Stimulated activated CD8-positive, alpha-beta memory T cell treated with anti-CD3 and anti-CD28 coated beads, Interleukin-12 subunit alpha, Interleukin-12 subunit beta, amount 100 ng/mL, for 24 hours (primary cell): ENCODE data around the gene MYO3A.
"Not testable (repeated sequence)": the region's sequence is repeated elsewhere in the genome, so short reads cannot be mapped to it uniquely, and the experiment has no call there.

Source experiments
- DNase-seq: peaks from one replicate; pipeline ENCODE4 v3.0.0-alpha.2; 2020; ENCODE audit errors: extremely low read depth

The MYO3A gene

GRCh38 chr10:25982107-25982506 is 48.1 kb downstream of the MYO3A start:
- no peak for DNase-seq

- no peak for DNase-seq
These were observed 54.6 kb downstream of the MYO3A start for GRCh38 chr10:25988583-25988982.

GRCh38 chr10:25989951-25990350 is 55.9 kb downstream of the MYO3A start:
- no peak for DNase-seq

- no peak for DNase-seq
These were observed 65.4 kb downstream of the MYO3A start for GRCh38 chr10:25999295-25999981.

GRCh38 chr10:26000971-26001370 is 66.9 kb downstream of the MYO3A start:
- no peak for DNase-seq

GRCh38 chr10:26002466-26002865 is 68.4 kb downstream of the MYO3A start:
- DNase-seq = not testable (repeated sequence)

- no peak for DNase-seq
These were observed 81.1 kb downstream of the MYO3A start for GRCh38 chr10:26015092-26015491.

- DNase-seq = no peak
These were observed 88.8 kb downstream of the MYO3A start for GRCh38 chr10:26022831-26023230.

GRCh38 chr10:26024303-26024702 is 90.3 kb downstream of the MYO3A start:
- no peak for DNase-seq

GRCh38 chr10:26025523-26025922 is 91.5 kb downstream of the MYO3A start:
- no peak for DNase-seq

- no peak for DNase-seq
These were observed 95.8 kb downstream of the MYO3A start for GRCh38 chr10:26029858-26030257.

GRCh38 chr10:26031300-26031699 is 97.3 kb downstream of the MYO3A start:
- DNase-seq = no peak

- no peak for DNase-seq
These were observed 109.4 kb downstream of the MYO3A start for GRCh38 chr10:26043469-26043868.

- DNase-seq = no peak
These were observed 110.2 kb downstream of the MYO3A start for GRCh38 chr10:26044141-26044749.

- no peak for DNase-seq
These were observed 112.2 kb downstream of the MYO3A start for GRCh38 chr10:26046073-26046700.

- no peak for DNase-seq
These were observed 114.7 kb downstream of the MYO3A start for GRCh38 chr10:26048756-26049155.

GRCh38 chr10:26052326-26052725 is 118.3 kb downstream of the MYO3A start:
- DNase-seq = no peak

GRCh38 chr10:26057466-26057865 is 123.4 kb downstream of the MYO3A start:
- no peak for DNase-seq

- no peak for DNase-seq
These were observed 130.1 kb downstream of the MYO3A start for GRCh38 chr10:26064106-26064505.

GRCh38 chr10:26067680-26068079 is 133.7 kb downstream of the MYO3A start:
- DNase-seq = no peak

- DNase-seq = not testable (repeated sequence)
These were observed 146.9 kb downstream of the MYO3A start for GRCh38 chr10:26080971-26081370.

GRCh38 chr10:26081459-26081858 is 147.4 kb downstream of the MYO3A start:
- DNase-seq = no peak

- DNase-seq = no peak
These were observed 151.5 kb downstream of the MYO3A start for GRCh38 chr10:26085549-26085948.
